ENCODE data around the gene DGKH.

GRCh38 chr13:42173789-42174343 lies 125.4 kb downstream of the DGKH start:
- TF ChIP-seq CTCF (conservative IDR thresholded peaks at IDR 0.05; ENCODE audit: low read length) = no peak
- TF ChIP-seq EZH2phosphoT487 (IDR thresholded peaks at IDR 0.05; ENCODE audit: borderline replicate concordance) = no peak
